ENCODE measurements around the gene RRP7A.
"Not testable (repeated sequence)": the region's sequence is repeated elsewhere in the genome, so short reads cannot be mapped to it uniquely, and the experiment has no call there.

The RRP7A gene

DNA sequence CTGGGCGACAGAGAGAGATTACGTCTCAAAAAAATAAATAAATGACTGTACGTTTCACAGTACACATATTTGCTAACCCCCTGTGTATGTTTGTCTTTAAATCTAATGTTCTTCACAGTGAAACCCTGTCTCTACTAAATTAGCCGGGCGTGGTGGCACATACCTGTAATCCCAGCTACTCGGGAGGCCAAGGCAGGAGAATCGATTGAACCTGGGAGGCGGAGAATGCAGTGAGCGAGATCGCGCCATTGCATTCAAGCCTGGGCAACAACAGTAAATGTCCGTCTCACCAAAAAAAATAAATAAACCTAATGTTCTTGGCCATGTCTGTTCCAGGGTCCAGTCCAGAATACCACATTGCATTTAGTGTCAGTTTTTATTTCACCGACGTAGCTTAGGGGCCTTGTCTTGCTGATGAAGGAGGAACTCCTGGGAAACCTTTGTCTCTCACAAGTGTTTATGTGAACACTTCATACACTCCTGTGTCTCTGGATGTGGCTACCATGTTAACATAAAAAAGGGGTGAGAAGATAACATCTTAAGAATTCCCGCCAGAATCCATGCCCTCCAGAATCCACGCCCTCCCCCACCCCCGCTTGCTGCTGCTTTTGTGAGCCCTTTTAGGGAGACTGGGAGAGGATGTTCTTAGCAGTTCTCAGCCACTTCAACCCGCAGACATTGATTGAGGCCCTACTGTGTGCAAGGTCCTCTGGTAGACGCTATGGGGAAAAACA is 29.2 kb upstream of the RRP7A start:
- no peak for DNase-seq (ENCODE audit: low spot score)
- in situ Hi-C loops (cut with MboI; ENCODE audit: low pct_unique_long_range_greater_than_20kb, low sequenced_read_pairs, unreplicated experiment) = no loop called here
- TF ChIP-seq, protein P1, sequence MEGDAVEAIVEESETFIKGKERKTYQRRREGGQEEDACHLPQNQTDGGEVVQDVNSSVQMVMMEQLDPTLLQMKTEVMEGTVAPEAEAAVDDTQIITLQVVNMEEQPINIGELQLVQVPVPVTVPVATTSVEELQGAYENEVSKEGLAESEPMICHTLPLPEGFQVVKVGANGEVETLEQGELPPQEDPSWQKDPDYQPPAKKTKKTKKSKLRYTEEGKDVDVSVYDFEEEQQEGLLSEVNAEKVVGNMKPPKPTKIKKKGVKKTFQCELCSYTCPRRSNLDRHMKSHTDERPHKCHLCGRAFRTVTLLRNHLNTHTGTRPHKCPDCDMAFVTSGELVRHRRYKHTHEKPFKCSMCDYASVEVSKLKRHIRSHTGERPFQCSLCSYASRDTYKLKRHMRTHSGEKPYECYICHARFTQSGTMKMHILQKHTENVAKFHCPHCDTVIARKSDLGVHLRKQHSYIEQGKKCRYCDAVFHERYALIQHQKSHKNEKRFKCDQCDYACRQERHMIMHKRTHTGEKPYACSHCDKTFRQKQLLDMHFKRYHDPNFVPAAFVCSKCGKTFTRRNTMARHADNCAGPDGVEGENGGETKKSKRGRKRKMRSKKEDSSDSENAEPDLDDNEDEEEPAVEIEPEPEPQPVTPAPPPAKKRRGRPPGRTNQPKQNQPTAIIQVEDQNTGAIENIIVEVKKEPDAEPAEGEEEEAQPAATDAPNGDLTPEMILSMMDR (IDR thresholded peaks at IDR 0.05; ENCODE audit: extremely low read depth, insufficient read depth, missing control alignments) = no peak

DNA sequence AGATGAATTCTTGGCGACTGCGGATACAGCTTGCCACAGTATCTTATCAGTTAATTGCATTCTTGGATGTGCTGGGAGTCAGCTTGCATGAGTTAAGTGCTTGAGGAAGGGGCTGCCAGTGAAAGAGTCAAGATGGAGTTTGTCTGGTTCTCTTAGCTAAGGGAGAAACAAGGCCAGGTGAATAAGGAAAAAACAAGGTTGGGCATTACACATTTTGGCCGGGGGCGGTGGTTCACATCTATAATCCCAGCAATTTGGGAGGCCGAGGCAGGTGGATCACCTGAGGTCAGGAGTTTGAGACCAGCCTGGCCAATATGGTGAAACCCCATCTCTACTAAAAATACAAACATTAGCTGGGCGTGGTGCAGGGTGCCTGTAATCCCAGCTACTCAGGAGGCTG is 28.5 kb upstream of the RRP7A start:
- in situ Hi-C loops (cut with MboI; ENCODE audit: low pct_unique_long_range_greater_than_20kb, low sequenced_read_pairs, unreplicated experiment); DNase-seq (ENCODE audit: low spot score): not testable (repeated sequence)

DNA sequence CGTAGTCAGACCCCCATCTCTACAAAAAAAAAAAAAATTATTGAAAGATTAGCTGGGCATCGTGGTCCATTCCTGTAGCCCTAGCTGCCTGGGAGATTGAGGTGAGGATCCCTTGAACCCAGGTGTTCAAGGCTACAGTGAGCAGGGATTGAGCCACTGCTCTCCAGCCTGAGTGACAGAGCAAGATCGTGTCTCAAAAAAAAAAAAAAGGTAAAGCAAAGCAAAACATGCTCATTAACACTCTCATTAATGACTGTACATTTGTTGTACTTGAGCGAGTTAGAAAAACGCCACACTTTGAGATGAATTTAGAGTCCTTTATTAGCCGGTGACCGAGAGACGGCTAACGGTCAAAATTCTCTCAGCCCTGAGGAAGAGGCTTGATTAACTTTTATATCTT is 28.0 kb upstream of the RRP7A start:
- no peak for DNase-seq (ENCODE audit: low spot score)
- in situ Hi-C loops (cut with MboI; ENCODE audit: low pct_unique_long_range_greater_than_20kb, low sequenced_read_pairs, unreplicated experiment) = no loop called here
- TF ChIP-seq, protein P1 (IDR thresholded peaks at IDR 0.05; ENCODE audit: extremely low read depth, insufficient read depth, missing control alignments) = no peak

DNA sequence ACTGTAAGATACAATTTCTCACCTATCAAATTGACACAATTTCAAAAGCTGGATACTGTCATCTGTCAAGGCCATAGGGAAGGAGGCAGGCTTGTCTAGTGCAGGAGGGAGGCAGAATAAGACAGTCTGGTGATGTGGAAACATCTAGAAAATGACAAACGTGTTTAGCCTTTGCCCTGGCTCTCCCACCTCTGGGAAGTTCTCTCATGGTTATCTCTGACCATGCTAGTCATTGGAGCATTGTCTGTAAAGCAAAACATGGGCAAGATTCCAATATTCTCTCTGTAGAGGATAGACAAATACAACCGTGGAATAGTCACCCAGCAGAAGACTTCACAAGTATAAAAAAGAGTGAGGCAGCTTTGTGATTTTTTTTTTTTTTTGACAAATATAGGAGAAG is 25.1 kb upstream of the RRP7A start:
- in situ Hi-C loops (cut with MboI; ENCODE audit: low pct_unique_long_range_greater_than_20kb, low sequenced_read_pairs, unreplicated experiment) = no loop called here
- TF ChIP-seq, protein P1 (IDR thresholded peaks at IDR 0.05; ENCODE audit: extremely low read depth, insufficient read depth, missing control alignments) = no peak
- no peak for DNase-seq (ENCODE audit: low spot score)

DNA sequence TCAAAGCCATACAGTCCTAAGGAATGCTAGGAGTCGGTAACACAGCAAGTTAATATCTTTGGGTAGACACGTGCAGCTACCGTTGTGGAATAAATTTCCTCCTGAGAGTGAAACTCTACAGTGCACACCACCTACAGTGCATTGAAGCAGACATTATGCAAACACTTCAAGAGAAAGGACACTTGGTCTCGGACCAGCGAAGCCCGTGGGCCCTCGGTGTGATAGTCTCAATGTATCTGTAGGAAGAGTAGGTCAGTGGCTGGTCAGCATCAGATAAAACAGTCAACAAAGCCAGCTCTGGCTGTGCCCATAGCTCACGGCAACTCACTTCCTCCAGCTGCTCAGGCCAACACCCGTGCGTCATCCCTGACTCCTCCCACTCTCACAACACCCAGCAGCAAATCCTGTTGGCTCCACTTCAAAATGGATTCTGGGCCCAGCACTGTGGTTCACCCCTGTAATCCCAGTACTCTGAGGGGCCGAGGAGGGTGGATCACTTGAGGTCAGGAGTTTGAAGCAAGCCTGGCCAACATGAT is 19.7 kb upstream of the RRP7A start:
- DNase-seq (ENCODE audit: low spot score) = not testable (repeated sequence)

DNA sequence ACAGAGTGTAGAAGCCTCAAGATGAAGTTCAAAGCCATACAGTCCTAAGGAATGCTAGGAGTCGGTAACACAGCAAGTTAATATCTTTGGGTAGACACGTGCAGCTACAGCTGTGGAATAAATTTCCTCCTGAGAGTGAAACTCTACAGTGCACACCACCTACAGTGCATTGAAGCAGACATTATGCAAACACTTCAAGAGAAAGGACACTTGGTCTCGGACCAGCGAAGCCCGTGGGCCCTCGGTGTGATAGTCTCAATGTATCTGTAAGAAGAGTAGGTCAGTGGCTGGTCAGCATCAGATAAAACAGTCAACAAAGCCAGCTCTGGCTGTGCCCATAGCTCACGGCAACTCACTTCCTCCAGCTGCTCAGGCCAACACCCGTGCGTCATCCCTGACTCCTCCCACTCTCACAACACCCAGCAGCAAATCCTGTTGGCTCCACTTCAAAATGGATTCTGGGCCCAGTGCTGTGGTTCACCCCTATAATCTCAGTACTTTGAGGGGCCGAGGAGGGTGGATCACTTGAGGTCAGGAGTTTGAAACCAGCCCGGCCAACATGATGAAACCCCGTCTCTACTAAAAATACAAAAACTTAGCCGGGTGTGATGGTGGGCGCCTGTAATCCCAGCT is 17.7 kb upstream of the RRP7A start:
- in situ Hi-C loops (cut with MboI; ENCODE audit: low pct_unique_long_range_greater_than_20kb, low sequenced_read_pairs, unreplicated experiment); DNase-seq (ENCODE audit: low spot score): not testable (repeated sequence)

More for the DNA sequence above, 19.7 kb upstream of the RRP7A start:
- in situ Hi-C loops (cut with MboI; ENCODE audit: low pct_unique_long_range_greater_than_20kb, low sequenced_read_pairs, unreplicated experiment) = not testable (repeated sequence)

DNA sequence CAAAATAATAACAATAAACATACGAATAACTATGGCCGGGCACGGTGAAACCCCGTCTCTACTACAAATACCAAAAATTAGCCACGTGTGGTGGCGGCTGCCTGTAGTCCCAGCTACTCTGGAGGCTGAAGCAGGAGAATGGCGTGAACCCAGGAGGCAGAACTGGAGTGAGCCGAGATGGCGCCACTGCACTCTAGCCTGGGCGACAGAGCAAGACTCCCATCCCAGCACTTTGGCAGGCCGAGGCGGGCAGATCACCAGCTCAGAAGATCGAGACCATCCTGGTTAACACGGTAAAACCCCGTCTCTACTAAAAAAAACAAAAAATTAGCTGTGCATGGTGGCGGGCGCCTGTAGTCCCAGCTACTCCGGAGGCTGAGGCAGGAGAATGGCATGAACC is 17.0 kb upstream of the RRP7A start:
- in situ Hi-C loops (cut with MboI; ENCODE audit: low pct_unique_long_range_greater_than_20kb, low sequenced_read_pairs, unreplicated experiment); DNase-seq (ENCODE audit: low spot score): not testable (repeated sequence)

DNA sequence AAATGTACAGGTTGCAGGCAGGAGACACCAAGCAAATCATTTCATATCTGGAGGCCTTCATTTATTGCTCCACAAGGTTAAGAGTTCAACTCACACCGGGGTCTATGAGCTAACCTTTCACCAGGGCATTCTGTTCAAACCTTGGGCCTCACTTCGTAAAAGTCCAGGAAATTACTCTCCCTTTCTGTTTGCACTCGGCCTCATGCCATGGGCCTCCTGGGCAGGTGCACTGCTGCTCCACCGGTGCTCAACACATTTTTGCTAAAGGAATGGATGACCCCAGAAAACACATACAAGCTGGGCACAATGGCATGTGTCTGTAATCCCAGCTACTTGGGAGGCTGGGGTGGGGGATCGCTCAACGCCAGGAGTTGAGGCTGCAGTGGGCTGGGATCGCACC is 16.6 kb upstream of the RRP7A start:
- in situ Hi-C loops (cut with MboI; ENCODE audit: low pct_unique_long_range_greater_than_20kb, low sequenced_read_pairs, unreplicated experiment) = no loop called here
- TF ChIP-seq, protein P1 (IDR thresholded peaks at IDR 0.05; ENCODE audit: extremely low read depth, insufficient read depth, missing control alignments) = no peak
- DNase-seq (ENCODE audit: low spot score) = no peak

DNA sequence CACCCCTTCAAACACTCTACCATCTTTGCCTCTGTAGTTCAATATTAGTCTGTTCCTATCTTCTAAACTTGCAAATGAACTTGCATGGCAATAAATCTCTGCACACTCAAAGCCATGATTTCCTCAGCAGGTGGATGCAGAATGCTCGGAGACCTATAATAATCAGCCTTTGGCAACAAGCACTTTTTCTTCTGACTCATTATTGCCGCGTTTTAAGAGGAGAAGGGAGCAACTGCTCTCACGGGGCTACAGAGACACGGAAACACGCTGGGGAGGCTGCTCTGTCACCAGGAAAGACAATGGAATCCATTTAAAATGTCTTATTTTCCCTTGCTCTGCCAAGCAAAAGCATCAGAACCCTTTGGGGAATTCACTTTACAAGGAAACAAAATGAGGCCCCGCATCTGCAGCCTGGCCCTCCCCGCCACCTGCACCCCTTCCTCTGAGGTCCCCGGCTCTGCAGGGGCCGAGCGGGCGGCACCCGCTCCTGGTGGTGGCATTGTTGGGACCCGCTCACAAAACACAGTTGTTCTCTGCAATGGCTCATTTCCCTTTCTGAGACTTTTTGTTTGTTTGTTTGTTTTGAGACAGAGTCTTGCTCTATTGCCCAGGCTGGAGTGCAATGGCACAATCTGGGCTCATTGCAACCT is 15.6 kb upstream of the RRP7A start:
- DNase-seq (ENCODE audit: low spot score); in situ Hi-C loops (cut with MboI; ENCODE audit: low pct_unique_long_range_greater_than_20kb, low sequenced_read_pairs, unreplicated experiment): not testable (repeated sequence)

Data from GM13977 (cell line).